ENCODE results near the gene CMSS1.
"Not testable (repeated sequence)": the region's sequence is repeated elsewhere in the genome, so short reads cannot be mapped to it uniquely, and the experiment has no call there.

CMSS1 gene

DNA sequence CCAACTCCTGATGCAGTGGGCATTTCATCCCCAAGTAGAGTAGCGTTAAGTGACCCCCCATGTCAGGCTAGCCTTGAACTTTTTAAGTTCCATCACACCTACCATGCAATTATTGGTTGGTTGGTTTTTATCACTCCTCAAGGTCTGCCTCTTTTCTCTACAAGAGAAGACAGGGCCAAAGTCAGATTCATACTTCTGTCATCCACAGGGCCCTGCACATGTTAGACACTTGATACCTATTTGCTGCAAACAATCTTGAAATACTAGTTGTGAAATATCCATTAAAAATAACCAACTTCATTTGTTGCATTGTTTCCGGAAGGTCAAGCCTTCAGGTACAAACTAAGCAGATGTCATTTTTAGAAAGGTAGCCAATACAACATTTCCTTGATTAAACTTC is 1.2 kb downstream of the CMSS1 start:
- no peak for DNase-seq

DNA sequence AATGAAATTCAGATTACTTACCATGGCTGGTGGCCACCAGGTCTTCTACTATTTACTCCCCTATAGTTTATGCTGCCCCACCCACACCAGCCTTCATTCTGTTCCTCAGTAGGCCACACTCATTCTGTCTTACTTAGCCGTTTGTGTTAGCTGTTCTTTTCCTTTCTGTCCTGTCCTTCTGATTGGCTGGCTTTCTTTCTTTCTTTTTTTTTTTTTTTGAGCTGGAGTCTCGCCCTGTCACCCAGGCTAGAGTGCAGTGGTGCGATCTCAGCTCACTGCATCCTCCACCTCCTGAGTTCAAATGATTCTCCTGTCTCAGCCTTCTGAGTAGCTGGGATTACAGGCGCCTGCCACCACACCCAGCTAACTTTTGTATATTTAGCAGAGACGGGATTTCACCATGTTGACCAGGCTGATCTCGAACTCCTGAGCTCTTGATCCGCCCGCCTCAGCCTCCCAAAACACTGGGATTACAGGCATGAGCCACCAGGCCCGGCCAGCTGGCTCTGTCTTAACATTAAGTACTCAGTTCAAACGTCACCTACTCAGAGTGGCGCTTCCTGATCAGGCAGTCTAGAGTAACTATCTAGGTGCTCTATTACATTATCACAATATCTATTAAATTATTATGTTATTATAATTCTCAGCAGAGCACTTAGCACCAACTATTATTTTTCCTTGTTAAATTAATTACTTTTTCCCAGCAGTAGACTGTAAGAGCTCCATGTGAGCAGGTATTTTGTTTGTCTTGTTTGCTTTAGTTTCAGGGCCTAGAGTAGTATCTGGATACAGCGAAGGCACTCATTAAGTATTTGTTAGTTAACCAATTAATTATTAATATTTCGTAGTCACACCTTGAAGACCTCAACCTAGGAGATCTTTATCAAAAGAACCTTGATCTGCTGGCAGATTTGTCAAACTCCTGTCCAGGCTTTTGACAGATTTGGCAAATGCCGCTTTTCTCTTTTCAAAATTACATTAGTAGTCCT is 6.4 kb downstream of the CMSS1 start:
- no peak for DNase-seq

DNA sequence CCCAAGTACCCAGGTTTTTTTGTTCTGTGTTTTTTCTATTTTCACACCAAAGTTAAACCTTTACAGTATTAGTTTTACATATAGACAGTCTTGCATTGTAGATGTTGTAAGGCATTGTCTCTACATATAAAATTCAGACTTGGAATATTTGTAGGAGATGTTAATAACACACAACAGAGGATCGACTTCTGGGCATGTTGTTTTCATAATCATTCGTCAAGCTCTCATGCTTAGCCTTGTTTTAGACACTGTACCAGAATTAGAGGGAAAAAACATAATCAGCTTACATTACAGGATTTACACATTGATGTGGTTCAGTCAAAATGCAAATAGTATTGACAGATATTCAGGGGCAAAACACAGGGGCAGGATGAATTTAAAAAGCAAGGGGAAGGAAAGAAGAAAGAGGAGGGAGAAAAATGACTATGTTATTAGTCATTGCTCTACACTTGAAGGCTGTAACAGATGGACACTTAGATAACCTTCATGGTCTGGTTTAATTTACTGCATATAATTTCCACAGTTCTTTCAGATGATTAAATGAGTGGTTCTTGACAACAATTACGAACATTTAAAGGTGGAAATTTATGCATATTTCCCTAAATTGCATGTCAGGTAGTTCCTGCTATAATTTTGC is 7.5 kb downstream of the CMSS1 start:
- no peak for DNase-seq

DNA sequence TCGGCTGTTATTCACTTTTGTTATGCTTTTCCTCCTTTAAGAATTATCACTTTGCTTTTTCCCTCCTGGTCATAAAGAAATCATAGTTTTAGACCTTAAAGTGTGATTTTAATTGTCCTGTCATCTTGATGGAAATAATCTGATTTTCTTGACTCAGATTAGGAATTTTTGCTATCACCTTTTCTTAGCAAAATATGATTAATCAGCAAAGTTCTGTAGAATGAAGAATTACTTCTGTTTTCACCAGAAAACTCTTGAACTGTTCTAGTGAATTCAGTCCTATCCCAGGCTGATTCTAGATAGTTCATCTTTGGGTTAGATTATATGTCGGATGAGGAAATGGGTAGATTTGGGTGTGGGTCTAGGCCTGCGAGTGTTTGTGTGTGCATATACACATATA is 12.2 kb downstream of the CMSS1 start:
- no peak for DNase-seq

DNA sequence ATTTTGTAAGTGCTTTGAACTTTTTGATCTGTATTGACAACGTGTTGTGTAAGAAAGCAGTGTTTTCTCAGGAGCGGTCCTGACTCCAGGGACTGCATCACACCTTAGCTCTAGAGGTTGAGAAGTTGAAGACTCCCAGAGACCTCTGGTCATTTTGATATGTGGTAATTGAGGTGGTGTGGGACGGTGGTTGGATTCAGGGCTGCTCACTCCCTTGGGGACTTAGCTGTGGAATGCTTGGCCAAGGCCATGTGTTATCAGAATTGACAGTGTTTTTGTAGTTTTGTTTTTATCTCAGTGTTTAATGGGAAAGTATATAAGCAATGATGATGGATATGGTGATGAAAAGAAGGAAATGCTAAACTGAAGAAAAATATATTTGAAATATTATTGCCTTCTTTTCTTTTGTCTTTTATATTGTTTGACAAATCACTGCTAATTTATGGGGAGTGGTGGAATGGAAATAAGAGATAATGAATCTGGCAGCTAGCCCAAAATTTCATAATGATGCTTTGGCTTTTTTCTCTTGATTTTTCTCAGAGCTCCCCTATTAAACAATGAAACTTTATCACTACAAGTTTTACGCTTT is 16.0 kb downstream of the CMSS1 start:
- DNase-seq, result no peak

DNA sequence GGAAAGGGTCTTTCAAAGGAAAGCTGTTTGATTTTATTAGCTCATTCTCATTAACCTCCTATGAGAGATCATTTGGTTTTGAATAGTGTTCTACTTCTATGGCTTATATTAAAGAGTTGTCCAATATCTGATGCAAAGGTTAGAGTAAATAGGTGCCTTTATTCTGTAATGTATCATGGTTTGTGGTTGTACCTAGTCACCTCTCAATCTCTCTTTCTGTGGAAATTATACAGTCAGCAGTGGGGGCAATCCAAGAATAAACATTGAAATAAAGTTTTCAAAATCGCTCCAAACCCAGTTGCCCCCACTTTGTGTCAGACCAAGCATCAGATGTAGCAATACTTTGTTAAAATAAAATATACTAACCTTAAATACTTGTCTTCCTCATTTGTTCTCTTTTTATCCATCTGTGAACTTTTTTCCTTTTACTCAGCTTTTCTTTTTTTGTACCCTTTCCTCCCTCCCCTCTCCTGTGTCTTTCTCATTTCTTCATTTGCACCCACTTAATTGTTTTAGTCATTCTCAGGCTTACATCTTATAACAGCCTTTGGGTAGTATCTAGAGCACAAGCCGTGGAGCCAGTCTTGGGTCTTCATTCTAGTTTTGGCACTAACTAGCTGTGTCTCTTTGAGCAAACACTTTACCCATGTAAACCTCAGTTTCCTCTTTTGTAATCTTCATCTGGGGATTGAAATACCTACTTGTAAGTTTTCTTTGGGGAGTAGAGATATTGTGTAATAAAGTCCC is 16.7 kb downstream of the CMSS1 start:
- DNase-seq, result no peak

DNA sequence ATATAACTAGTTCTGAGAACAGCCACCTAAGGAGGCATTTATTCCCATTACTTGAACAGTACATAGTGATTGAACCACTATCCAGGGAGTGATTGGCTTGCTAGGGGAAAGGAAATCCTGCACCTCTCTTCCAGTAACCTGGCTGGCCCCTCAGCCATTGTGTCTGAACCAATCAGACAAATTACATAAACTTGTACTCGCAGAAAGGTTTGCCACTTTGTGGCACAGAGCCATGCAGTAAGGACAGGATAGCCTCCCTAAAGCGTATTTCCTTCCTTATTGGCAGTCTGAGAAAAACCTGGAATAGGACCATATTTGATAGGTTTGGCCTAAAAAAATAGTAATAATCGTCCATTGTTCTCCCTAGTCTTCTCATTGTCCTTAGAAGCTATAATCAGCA is 19.0 kb downstream of the CMSS1 start:
- no peak for DNase-seq

DNA sequence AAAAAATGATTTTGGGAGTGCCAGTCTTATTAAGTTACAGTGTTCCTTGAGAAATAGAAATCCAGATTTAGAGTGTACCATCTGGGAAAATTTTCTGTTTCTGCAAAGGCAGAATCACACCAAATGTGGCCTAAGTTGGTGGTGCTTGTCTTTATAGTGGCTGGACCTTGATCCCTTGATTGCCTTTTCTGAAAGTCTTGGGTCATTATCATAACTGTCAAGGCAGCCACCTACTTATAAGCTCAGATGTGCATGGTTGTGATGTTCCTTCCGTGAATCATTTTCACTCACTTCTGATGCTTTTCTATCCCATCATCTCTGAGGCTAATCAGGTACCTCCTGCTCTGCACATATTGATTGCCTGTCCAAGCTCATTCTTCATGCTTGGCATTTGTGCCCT is 20.1 kb downstream of the CMSS1 start:
- DNase-seq, result no peak

DNA sequence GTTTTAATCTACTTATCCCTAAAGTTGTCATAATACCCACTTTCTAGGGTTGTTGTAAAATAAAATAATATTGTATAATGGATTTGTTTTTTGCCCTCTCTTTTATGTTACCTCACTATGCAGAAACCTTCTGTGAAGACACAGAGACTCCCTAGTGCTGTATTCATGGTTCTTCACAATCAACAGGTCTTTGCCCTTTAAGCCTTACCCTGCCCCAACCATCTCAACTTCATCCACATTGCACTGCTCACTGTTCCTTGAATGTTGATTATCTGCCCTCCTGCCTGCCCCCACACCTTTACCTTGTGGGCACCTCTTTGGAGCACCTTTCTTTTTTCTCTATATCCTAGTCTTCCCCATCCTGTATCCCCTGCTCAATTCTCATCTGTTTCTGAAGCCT is 21.1 kb downstream of the CMSS1 start:
- no peak for DNase-seq

DNA sequence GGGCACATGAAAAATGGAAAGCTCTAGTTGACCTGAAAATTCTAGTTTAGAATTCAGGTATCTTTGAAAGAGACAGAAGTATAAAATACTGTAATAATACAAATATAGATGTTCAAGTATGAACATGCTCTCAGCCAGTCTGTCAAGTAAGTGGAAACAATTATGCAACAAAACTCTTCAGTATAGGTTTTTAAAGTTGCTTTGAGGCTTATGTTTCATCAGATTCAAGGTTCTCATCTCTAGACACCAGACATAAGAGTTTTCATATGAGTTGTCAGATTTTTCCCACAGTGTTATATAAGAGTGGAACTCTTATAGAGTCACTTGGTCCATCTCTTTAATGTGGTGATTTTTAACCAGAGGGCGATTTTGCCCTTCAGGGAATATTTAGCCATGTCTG is 22.0 kb downstream of the CMSS1 start:
- DNase-seq, result no peak

DNA sequence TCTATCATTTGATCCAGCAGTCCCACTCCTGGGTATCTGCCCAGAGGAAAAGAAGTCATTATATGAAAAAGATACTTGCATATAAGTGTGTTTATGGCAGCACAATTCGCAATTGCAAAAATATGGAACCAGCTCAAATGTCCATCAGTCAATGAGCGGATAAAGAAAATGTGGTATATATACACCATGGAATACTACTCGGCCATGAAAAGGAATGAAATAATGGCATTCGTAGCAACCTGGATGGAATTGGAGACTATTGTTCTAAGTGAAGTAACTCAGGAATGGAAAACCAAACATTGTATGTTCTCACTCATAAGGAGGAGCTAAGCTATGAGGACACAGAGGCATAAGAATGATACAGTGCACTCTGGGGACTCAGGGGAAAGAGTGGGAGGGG is 24.3 kb downstream of the CMSS1 start:
- not testable (repeated sequence) for DNase-seq

DNA sequence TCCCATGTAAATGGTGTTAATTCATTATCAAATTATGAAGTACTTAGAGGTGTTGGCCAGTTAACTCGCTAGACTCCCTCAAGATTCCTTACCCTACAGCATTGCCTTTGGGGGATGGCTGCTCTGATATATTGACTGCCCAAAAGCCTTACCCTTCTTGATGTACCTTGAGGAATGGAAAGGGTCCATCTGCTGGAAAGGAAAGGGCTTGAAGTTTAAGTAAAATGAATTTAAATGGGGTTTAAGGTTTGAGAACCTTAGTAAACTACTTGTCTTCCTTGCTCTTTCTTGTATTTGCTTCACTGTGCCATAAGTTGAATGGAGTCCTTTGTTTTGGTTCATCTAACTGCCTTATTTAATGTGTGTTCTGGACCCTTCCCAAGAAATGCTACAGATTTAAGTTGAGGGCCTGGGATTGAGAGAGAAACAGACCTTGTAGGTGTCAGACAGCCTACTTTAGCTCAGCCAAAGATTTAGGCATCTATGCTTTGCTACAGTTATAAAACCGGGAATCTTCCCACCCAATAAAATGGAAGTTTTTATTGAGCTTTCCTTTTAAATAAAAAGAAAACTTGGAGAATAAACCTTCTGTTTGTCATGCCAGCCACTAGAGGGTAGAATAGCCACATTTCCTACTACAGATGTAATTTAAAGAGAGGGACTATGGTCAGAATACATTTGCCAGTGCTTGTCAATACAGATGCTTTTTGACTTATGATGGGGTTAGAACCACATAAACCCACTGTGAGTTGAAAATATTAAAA is 25.3 kb downstream of the CMSS1 start:
- peak; percentile 48 for DNase-seq

DNA sequence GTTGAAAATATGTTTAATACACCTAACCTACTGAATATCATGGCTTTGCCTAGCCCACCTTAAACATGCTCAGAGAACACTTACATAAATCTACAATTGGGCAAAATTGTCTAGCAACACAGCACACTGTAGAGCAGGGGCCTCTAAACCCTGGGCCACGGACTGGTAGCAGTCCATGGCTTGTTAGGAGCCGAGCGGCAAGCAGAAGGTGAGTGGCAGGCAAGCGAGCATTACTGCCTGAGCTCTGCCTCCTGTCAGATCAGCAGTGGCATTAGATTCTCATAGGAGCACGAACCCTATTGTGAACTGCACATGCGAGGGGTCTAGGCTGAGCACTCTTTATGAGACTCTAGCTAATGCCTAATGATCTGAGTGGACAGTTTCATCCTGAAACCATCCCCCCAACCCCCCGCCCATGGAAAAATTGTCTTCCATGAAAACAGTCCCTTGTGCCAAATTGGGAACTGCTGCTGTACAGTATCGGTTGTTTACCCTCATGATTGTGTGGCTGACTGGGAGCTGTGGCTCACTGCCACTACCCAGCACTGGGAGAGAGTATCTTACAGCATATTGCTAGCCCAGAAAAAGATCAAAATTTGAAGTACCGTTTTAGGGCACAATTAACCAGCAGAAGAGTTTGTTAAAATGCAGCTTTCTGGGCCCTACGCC is 26.1 kb downstream of the CMSS1 start:
- DNase-seq, result no peak

DNA sequence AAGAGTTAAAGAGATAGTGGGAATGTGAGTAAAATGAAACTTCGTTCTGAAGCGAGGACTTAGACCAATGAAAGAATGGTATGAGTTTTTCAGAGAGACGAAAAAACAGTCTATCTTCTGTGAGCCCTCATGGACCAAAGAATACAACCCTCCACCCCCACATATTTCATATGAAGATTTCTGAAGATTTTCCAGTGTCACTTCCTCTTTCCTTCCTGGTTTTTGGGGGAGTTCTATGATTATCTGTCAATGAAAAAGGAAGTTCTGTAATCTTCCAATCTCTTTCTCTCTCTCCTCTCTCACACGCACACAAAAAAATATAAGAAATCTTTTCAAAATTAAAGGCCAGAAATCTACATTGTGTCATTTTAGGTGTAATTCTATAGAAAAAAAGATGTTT is 27.7 kb downstream of the CMSS1 start:
- DNase-seq, result no peak

DNA sequence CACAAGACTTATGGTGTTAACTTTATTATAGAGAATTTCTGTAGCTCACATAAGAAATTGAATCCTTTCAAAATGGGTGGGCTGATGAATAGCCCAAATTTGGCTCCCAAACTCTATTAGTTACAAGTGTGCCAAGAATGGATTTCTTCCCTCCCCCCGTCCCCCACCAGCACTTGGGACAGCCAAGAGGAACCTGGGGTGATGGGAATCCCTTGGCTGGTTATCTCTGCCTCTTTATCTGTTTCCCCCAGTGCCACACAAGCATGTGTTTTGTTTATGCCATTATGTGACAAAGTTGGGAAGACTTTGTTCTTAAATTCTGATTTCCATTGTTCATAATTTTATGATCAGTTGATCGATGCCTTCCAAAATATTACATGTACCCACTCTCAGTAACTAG is 28.3 kb downstream of the CMSS1 start:
- DNase-seq, result no peak

DNA sequence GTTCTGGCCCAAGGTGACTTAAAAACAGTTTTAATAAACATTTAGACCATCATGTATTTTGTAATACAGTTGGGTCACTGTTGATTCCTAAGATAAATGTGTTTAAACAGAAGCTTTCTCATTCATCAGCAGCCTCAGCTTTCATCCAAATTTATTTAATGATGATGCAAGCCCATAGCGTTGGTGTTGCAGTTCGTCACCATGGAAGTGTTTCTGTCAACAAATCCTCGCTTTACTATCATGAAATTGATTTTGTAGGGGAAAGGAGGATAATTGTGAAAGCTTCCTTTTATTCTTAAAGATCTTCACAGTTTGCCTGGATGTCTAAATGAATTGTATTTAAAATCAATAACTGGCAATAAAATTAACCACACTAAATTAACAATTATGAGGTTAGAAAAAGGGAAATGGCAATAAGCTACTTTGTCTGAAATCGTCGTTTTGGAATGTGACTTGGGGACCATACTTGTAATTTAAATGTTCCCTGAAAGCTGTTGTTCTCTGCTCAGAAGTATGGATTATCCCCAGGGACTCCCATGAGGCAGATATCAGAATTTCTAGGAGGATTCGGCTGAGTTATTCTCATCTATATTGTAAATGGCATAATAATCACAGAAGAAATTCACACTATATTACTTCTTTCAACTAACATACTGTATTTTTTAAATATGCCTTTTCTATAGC is 29.0 kb downstream of the CMSS1 start:
- no peak for DNase-seq

DNA sequence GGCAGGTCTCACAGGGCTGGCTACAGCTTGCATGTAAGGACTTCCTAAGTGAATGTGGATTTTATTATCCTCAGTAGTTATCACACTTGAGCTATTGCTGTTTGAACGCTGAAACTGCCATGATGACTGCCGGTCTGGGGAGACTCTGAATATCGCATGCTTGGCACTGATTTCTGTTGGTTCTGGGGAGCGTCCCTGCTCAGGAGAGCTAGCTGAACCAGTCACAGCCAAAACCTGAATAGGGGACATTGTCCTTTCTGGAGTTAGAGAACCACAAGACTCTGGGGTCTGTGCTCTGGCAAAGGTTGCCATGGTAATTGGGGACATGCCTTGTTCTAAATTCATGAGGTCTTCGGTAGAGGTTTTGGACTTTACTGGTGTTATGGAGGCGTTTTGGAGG is 30.8 kb downstream of the CMSS1 start:
- DNase-seq, result no peak

DNA sequence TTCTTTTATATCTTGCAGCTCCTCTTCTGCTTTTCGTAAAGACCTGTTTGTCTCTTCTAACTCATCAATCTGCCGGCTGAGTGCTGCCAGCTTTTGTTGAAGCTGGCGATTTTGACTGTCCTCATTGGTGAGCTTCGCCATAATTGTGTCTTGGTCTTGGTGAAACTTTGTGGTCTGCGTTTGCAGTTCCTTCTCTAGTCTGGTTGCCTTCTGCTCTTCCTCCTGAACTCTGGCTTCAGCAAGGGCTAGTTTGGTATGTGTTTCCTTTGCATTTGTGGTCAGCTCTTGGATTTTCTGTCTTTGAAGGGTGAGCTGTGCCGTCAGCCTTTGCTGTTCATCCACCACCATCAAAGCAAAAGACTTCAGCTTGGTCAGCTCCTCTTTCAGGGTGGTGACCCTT is 32.9 kb downstream of the CMSS1 start:
- no peak for DNase-seq

DNA sequence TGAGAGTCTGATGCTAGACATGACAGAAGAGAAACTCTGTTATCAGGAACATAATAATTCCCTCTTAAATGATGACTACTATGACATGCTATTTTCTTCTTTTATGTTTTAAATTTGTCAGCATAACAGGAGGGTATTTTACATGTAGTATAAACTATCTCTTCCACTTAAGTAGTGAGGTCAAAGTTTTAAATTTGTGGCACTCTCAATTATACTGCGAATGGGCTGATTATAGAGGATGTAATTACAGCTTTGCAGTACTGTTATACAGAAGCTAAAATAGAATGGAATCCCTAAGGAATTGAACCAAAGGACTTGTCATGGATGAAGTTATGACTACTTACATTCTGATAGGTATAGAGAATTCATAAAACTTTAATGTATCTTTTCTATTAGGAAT is 34.3 kb downstream of the CMSS1 start:
- DNase-seq, result no peak

DNA sequence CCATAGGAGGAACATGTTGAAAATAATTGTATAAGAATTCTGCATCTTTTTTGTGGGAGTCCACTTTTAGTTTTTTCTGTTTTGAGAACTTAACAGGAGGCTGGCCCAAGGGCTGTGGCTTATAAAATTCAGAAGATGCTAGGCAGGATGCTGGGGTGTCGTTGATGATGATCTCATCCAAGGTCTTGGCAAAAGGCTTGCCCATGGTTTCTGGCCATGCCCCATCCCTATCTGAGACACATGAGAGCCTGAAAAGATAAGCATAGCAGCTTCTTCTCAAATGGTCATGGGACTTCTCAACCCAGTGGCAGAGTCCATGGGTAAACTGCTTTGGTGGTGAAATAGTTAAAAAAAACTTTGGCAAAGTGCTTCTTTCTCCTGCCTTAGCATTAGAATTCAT is 35.2 kb downstream of the CMSS1 start:
- DNase-seq, result no peak

DNA sequence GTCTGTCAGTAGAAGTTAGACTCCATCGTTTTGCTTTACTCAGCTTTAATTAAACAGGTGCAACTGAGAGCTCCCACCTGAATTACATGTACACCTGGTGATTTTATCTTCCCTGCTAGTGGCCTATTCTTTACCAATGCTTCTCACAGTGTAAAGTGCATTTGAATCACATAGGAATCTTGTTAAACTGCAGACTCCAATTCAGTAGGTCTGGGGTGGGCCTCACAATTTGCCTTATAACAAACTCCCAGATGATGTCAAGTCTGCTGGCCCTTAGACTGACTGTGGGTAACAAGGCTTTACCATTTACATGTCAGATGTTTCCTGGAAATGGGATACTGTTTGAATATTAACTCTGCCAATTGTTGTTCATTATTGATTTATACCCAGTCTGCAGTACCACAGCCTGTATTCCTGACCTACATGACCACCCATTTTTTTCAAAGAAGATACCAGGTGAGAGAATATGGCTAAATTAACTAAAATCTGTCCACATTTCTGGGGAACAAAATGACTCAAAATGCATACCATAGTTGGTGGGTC is 37.2 kb downstream of the CMSS1 start:
- DNase-seq, result no peak
